GM19455 (cell line): Measurements from ENCODE around the gene ERMP1.
"Not testable (repeated sequence)": the region's sequence is repeated elsewhere in the genome, so short reads cannot be mapped to it uniquely, and the experiment has no call there.

Experiments
- ATAC-seq: cut with Tn5 transposase; IDR thresholded peaks from one replicate; pipeline ENCODE4 v1.9.1; 2021; ENCODE audit not compliant: unreplicated experiment

ERMP1 gene, protein sequence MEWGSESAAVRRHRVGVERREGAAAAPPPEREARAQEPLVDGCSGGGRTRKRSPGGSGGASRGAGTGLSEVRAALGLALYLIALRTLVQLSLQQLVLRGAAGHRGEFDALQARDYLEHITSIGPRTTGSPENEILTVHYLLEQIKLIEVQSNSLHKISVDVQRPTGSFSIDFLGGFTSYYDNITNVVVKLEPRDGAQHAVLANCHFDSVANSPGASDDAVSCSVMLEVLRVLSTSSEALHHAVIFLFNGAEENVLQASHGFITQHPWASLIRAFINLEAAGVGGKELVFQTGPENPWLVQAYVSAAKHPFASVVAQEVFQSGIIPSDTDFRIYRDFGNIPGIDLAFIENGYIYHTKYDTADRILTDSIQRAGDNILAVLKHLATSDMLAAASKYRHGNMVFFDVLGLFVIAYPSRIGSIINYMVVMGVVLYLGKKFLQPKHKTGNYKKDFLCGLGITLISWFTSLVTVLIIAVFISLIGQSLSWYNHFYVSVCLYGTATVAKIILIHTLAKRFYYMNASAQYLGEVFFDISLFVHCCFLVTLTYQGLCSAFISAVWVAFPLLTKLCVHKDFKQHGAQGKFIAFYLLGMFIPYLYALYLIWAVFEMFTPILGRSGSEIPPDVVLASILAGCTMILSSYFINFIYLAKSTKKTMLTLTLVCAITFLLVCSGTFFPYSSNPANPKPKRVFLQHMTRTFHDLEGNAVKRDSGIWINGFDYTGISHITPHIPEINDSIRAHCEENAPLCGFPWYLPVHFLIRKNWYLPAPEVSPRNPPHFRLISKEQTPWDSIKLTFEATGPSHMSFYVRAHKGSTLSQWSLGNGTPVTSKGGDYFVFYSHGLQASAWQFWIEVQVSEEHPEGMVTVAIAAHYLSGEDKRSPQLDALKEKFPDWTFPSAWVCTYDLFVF

DNA sequence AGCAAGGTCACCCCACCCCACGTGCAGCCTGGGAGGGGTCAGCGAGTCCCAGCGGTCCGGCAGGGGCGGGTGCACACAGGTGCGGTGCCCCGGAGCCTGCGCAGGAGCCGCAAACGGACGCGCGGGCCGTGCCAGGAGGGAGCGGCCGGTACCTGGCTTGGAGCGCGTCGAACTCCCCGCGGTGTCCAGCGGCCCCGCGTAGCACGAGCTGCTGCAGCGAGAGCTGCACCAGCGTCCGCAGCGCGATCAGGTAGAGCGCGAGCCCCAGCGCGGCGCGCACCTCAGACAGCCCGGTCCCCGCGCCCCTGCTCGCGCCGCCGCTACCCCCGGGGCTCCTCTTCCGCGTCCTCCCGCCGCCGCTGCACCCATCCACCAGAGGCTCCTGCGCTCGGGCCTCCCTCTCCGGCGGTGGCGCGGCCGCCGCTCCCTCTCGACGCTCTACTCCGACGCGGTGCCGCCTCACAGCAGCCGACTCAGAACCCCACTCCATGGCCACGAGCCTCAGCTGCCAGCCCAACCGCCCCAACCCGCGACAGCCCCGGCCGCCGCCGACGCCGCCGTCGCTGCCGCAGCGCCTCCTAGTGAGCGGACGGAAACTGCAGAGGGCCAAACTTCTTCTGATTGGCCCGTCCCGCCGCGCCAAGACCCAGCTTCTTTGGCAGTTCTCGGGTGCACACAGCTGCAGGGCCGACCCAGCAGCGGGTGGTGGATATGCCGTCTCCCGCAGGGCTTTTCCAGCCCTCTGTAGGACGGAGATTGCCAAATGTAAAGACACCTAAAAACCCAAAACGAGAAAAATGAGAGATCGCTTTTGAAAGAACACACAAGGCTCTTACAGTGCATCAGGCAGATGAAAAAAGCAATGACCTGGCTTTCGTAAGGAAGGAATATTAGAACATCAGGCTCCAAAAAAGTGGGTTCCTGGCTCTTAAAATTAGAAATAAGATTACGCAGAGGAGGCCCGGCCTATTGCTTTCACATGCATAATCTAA is at the start of gene ERMP1:
ERMP1 (minus strand) TSS at position 580 of the 992 bp plus-strand sequence; CDS start at position 490, 90 bp downstream.
- peak; percentile 87 for ATAC-seq

DNA sequence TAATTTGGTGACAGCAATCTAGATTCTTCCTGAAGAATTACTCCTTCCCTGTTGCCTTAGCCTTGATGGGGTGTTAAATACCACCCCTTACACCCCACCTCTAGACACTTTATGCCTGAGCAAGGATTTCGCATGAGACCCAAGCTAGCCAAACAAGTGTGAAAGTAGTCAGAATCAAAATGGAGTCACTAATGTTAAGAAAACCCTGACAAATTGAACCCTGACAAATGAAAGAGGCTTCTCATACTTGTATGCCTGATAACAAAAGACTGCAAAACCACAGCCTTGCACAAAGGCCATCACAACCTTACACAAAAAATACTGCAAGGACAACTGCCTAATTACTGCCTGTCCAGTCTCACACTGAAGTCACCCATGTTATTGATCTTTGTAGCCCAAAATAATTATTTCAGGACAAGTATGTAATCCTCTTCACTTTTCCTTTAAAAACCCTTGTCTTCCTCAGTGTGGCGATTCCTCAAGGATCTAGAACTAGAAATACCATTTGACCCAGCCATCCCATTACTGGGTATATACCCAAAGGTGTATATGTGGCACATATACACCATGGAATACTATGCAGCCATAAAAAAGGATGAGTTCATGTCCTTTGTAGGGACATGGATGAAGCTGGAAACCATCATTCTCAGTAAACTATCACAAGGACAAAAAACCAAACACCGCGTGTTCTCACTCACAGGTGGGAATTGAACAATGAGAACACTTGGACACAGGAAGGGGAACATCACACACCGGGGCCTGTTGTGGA is 49.5 kb upstream of the ERMP1 start:
- ATAC-seq = not testable (repeated sequence)

DNA sequence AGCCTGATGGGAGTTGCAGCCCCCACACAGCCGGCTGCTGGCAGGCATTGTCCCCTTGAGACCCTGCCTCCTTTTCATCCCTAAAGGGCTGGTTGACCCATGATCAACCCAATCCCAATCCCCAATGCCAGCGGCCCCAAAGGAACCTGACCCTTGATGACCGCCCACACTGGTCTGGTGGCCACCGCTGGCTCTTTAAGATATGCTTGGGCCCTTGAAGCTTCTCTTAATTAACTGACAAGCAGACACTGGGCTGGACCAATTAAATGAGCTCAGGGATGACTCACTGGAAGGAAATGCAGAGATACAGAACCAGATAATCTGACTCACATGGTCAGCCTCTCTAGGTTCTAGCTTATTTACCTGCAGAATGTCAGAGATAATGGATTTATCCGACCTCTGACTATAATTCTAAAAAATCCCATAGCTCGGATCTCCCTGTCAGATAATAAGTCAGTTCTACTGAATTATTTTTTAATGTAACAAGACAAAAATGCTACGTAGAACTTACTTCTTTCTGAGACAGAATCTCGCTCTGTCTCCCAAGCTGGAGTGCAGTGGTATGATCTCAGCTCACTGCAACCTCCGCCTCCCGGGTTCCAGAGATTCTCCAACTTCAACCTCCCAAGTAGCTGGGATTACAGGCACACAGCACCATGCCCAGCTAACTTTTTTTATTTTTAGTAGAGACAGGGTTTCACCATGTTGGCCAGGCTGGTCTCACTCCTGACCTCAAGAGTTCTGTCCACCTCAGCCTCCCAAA is 46.7 kb upstream of the ERMP1 start:
- ATAC-seq = no peak

DNA sequence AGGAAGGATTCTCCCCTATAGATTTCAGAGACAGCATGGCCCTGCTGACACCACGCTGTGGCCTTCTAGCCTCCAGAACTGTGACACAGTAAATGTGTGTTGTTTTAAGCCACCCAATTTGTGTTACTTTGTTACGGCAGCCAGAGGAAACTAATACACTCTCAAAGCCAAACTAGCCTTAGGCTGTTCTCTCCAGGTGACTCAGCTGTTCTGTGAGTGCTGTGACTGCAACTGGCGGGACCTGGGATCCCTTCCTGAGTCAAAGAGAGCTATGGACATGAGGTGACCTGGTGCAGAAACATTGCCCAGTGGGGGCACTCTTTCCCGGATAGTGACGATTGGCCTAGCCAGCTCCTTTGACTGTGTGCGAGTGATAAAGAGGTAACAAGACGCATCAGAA is 43.8 kb upstream of the ERMP1 start:
- ATAC-seq = no peak

DNA sequence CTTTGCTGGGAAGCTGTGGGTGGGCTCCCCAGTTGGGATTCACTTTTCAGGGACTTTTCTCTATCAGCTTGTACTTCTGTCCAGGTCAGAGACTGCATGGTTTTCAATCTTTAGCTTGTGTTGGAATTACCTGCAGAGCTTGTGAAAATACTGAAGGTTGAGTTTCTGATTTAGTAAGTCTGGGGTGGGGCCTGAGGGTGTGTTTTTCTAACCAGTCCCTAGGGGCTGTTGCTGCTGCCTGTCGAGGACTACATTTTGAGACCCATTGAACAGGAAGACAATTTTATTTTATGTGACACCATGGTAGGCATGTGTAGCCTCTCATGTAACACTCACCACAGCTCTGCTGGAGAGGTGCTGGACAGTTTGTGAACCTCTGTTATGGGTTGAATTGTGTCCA is 43.1 kb upstream of the ERMP1 start:
- no peak for ATAC-seq

DNA sequence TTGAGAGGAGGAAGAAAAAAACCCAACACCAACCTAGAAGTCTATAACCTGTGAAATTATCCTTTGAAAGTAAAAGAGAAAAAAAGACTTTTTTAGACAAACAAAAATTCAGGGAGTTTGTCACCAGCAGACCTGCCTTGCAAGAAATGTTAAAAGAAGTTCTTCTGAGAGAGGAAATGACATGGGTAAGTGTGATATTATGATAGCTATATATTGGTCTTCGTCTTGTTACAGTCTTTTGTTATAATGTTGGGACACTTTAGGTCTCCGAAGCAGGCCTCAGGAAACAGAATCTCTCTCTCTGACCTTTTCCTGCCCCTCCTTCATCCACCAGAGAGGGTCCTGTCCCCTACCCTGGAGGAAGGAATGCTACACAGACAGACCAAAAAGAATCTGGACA is 41.1 kb upstream of the ERMP1 start:
- no peak for ATAC-seq

DNA sequence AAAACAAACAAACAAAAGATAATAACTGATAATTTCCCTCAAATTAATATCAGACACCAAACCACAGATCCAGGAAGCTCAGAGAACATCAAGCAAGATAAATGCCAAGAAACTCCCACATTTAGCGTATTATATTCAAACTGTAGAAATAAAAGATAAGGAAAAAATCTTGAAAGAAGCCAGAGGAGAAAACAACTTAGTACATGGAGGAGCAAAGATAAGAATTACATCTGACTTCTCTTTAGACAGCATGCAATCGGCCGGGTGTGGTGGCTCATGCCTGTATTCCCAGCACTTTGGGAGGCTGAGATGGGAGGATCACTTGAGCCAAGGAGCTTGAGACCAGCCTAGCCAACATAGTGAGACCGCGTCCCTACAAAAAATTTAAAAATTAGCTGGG is 40.5 kb upstream of the ERMP1 start:
- ATAC-seq = no peak

DNA sequence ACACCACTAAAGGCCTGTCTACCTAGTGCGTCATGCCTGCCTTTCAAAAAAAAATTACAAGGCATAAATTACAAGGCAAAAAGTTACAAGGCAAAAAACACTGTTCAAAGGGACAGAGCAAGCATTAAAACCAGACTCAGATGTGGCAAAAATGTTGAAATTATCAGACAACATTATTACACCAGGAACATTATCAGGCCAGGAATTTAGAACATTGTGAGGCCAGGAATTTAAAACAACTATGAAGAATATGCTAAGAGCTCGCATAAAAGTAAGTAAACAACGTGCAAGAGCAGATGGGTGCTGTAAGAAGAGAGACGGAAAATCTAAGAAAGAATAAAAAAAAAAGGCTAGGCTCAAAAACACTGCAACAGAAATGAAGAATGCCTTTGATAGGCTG is 39.6 kb upstream of the ERMP1 start:
- ATAC-seq = no peak

DNA sequence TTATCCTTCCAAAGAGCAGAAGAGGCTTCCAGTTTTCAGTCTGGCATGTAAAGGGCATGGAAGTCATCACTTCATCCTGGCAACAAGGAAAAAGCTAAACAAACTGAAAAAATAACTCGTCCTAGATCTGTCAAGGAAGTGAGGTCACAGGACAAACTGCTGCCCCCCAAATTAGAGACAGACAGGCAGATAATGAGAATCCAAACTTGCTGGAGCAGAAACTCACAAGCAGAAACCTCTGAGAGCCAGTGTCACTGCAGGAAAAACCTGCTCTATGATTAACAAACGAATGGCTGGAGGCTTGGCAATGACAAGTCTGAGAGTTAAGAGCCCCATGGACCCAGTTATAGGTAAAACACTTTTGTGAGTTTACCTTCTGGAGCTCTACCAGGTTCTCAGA is 38.9 kb upstream of the ERMP1 start:
- no peak for ATAC-seq

DNA sequence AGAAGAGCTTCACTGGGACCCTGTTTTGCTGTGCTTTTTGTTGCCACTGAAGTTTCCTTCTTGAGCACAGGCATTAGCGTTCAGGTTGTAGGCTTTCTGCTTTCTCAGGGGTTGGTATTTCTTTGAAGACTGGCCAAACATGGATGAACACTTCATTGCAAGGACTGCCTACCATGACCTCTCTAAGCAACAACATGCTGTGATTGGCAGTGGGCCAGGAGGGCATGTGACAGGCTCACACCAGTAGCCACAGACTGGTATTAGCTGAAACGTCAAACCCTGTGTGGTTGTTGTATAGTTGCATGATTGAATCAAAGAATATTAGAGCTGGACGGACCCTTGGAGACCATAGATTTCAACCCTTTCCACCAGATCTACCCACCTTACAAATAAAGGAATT is 37.8 kb upstream of the ERMP1 start:
- no peak for ATAC-seq

DNA sequence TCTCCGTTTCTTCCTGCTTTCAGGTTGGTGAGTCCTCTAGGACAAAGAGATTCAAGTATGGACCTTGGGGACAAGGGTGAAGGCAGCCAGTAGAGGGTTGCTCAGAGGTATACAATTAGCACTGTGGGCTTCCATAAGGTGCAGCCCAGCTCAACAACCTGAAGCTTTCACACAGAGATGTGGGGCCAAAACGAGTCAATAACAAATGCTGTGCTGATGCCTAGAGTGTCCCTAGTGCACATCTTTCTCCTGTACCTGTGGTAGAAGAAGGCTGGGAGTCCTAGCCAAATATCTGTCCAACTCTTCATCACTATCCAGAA is 37.1 kb upstream of the ERMP1 start:
- no peak for ATAC-seq

DNA sequence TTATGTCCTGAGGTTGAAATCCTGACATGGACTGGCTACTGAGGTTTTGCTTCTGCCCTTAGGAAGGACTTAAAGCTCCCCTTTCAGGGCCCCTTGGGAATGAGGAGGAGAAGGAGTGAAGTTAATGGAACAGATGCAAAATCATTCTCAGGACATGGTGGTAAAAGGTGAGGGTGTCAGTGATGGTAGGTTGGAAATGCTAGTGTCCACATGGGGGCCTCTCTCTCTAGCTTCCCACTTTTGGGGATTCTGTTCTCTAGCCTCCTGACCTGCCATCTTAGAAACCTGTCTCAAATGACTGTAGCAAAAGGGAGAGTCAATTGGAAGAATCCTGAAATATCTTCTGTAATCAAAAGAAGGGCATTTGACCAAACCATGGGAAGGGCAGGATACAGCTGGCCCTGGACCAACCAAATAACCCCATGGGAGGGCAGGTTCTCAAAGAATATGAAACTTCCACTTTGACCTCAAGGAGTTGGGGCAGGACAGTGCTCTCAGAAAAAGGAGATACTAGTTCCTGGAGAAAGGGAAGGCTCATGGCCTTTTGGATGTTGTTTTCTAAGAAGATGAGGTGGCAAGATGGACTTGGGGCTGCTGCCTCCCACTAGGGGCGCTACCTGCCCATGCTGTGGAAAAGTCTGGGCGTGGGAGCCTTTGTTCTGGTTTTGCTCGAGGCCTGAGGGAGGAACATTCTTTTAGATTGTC is 36.5 kb upstream of the ERMP1 start:
- ATAC-seq = no peak

DNA sequence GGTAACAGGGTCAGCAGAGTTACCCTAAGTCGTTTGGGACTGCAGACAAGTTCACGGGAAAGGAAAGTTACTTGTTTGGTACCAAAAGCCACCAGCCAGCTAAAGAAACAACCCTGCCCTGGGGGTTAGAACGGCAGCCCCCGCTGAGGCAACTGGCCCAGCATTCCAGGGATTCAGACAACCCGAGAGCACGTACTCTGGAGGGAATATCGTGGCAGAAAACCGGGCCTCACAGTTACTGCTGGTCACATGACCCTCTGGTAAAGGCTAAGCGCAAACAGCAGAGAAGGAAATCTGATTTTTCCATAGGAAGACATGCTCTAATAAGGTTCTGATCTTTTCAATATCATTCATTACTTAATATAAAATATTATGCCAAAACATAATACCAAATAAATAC is 35.3 kb upstream of the ERMP1 start:
- ATAC-seq = no peak

DNA sequence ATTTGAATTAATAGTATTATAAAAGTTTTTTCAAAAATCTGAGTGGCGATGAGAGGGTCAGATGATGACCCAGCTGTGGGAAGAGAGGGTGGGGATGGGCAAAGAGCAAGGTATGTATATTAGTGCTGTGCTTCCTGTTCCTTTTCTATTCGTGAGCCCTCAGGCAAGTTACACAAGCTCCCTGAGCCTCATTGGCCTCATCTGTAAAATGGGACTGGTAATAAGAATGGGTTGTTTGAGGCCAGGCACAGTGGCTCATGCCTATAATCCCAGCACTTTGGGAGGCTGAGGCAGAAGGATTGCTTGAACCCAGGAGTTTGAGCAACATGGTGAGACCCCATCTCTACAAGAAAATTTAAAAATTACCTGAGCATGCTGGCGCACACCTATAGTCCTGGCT is 33.8 kb upstream of the ERMP1 start:
- no peak for ATAC-seq

DNA sequence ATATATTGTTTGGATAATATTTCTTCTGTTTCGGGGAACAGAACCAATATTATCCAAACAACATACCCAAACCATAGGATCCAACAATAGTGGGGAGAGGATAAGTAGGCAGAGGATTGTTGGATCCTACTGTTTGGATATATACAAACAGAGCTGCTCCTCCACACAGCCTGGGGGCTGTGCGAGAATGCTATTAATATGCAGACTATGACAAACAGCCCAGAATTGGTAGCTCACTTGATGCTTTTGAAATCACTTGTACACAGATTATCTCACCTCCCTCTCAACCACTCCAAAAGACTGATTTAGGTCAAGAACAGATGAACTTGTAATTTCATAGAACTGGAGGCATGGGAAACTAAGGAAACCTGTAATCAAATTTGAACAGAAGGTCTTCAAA is 33.4 kb upstream of the ERMP1 start:
- ATAC-seq = no peak

DNA sequence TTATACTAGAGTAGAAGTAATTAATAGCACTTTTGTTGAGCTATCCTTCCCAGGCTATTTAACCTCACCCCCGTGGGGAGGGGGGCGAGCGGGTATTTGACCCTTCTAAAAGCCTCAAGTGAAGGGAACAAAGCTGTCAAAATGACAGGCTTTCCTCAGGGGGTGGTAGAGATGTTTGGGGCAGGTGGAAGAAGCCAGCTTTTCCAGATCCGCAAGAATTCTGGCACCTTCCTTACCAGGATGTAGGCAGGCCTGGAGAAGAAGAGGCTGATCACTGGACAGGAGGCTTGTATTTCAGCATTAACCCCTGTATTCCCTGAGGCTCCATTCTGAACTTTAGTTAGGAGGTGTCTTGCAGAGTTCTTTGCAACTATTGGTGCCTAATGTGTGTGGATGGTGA is 31.5 kb upstream of the ERMP1 start:
- ATAC-seq = no peak

DNA sequence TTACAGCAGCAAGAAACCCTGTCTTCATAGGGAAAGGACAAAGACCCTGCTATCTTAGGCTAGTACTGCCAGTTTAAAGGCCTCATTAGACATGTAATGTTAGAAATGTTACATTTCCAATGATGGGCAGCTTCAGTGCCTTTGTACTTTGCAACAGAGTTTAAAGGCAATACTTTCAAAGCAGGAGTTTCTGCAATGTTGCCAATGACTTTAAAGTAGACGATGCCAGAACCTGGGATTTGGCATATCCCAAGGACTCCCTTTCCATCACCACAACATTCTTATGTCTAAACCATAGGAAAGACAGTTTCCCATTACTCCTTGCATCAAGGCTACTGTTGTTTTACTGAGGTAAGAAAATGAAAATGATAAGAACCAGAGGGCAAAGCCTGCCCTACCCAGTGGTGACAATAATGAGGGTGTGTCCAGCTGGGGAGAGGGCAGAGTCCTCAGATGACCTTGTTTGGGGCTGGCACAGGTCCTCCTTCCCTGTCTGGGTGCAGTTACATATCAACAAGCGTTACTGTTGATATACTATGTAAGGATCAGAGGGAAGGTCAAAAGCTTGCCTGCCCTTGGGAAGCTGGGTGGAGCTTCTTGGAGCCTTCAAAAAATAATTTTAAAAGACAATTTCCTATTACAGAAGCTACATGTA is 30.3 kb upstream of the ERMP1 start:
- no peak for ATAC-seq

DNA sequence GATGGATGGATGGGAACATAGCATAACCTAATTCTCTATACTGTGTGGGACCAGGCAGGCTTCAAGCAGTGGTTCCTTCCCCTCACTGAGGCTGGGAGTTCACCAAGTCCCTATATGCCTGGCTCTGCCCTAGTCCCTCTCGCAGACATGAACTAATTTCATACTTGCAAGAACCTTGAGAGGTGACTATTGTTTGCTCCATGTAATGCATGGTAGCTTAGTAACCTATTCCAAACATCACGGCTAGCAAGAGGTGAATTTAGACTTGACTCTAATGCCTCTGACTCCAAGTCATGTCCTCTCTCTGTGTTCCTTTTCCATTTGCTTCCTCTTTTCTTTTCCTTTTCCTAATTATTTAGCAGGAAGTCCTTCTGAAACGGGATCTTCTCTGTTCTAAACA is 25.9 kb upstream of the ERMP1 start:
- no peak for ATAC-seq

DNA sequence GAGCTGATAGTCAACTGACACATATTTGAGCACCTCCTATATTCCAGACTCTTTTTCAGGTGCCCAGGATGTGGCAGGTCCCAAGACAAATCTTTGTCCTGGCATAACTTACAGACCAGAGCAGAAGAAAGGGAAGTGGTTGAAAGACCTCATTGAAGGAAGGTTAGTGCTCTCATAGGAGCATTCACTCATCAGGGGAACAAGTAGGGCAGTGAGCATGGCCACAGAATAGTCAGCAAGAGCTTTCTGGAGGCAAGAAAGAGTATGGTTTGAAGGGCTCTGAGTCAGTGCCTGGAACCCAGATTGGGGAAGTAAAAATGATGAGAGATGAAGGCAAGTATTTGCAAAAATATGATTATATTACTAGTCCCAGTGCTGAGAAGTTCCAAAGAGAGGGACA is 25.0 kb upstream of the ERMP1 start:
- no peak for ATAC-seq
